HG03097 (cell line): Measurements from ENCODE around the gene TIPRL.
"Not testable (repeated sequence)": the region's sequence is repeated elsewhere in the genome, so short reads cannot be mapped to it uniquely, and the experiment has no call there.

Experiments
- ATAC-seq: cut with Tn5 transposase; IDR thresholded peaks from one replicate; pipeline ENCODE4 v1.9.1; 2021; ENCODE audit not compliant: unreplicated experiment, low FRiP score

Gene TIPRL

DNA sequence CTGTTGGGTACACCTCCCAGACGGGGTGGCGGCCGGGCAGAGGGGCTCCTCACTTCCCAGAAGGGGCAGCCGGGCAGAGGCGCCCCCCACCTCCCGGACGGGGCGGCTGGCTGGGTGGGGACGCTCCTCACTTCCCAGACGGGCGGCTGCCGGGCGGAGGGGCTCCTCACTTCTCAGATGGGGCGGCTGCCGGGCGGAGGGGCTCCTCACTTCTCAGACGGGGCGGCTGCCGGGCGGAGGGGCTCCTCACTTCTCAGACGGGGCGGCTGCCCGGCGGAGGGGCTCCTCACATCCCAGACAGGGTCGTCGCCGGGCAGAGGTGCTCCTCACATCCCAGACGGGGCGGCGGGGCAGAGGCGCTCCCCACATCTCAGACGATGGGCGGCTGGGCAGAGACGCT, 28.9 kb downstream of the TIPRL start:
- not testable (repeated sequence) for ATAC-seq

DNA sequence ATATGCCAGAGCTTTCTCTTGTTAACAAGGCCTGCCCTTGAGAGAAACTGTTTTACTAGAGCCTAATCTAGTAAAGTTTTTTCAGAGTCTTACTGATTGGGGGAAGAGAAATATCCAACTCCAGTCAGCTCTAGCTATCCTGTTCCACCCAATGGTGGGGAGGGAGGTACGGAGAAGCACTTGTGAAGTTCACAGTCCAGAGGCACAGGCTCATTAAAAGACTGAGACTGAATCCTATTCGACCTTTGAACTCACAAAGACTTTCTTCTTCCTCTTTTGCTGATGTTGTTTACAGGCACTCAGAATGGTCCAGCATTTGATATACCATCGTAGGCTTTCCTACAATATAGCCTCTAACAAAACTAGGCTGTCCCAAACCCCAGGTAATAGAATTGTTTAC, 31.6 kb downstream of the TIPRL start:
- ATAC-seq = no peak

DNA sequence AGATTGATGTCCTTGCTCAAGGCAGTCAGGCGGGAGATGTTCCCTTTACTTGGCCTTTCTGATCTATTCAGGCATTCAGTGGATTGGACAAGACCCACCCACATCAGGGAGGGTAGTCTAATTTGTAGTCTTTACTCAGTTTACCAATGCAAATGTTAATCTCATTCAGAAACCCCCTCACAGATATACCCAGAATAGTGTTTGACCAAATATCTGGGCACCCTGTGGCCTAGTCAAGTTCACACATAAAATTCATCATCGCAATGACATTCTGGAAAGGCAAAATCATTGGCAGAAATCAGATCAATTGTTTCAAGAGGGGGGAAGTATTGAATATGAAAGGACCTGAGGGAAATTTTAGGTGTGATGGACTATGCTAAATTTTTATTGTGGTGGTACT, 34.6 kb downstream of the TIPRL start:
- no peak for ATAC-seq

DNA sequence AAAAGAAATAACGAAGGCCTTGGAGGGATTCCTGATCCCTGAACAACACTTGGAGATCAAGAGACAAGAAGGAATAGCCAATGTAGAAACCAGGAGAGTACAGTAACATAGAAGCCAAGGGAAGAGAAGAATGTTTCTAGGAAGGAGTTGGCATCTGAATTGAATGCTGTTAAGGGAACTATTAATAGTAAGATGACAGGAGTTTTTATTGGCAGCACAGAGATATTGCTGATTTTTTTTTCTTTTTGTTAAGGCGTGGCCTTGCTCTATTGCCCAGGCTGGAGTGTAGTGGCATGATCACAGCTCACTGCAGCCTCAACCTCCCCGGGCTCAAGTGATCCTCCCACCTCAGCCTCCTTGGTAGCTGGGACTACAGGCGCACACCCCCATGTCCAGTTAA, 37.4 kb downstream of the TIPRL start:
- no peak for ATAC-seq

DNA sequence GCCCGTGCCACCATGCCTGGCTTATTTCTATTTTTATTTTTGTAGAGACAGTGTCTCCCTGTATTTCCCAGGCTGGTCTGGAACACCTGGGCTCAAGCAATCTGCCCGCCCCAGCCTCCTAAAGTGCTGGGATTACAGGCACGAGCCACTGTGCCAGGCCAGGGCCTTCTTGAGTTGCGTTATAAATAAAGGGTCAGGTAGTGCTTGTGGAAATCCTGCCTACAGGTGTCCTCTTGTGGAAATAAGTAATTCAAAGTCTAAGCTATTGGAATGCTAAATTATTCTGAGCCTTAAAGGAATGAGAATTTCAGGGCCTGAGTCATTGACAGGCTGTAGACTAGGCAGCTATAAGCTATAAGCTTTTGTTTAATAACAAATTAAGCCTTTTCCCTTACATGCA, 38.9 kb downstream of the TIPRL start:
- ATAC-seq = no peak

DNA sequence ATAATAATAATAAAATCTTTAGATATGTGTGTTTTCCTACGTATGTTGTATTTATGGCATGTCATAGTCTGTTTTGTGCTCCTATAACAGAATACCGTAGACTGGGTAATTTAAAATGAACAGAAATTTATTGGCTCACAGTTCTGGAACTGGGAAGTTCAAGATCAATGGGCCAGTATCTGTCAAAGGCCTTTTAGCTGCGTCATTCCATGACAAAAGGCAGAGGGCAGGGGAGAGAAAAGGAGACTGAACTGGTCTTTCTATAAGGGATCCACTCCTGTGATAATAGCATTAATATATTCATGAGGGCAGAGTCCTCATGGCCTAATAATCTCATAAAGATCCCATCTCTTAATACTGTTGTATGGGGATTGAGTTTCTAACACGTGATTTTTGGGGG, 39.9 kb downstream of the TIPRL start:
- ATAC-seq = no peak

DNA sequence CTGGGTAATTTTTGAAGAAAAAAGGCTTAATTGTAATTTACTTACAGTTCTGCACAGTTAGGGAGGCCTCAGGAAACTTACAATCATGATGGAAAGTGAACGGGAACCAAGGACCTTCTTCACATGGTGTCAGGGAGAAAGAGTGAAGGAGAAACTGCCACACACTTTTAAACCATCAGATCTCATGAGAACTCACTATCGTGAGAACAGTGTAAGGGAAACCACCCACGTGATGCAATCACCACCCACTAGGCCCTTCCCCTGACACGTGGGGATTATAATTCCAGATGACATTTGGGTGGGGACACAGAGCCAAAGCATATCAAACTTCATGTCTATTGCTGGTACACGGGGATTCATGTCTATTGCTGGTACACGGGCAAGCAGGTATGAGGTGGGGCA, 41.7 kb downstream of the TIPRL start:
- ATAC-seq = no peak

DNA sequence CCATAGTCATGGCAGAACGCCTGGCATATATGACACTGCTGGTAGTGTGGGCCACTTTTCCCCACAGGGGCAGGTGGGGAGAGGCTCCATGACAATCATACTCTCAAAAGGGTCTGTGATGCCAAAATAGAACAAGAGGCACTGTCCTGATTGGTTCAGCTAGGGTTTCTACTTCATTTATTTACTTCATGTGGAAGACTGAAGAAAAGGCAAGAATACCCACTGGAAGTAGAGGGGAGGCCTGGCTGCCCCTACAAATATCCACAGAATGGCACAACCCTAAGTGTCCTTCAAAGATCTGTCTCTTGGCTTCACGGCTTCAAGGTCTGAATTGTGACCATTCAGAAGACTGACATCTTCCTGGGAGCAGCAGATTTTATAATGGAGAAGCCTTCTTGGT, 42.5 kb downstream of the TIPRL start:
- no peak for ATAC-seq

DNA sequence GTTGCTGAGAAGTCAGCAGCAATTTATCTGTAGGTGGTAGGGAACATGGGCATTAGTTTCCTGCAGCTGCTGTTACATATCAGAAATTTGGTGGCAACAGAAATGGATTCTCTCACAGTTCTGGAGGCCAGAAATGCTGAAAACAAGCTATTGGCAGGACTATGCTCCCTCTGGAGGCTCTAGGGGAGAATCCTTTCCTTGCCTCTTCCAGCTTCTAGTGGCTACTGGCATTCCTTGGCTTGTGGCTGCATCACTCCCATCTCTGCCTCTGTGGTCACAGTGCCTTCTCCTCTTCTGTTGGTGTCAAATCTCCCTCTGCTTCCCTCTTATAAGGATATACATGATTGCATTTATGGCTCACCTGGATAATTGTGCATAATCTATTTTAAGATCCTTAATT, 44.5 kb downstream of the TIPRL start:
- no peak for ATAC-seq

DNA sequence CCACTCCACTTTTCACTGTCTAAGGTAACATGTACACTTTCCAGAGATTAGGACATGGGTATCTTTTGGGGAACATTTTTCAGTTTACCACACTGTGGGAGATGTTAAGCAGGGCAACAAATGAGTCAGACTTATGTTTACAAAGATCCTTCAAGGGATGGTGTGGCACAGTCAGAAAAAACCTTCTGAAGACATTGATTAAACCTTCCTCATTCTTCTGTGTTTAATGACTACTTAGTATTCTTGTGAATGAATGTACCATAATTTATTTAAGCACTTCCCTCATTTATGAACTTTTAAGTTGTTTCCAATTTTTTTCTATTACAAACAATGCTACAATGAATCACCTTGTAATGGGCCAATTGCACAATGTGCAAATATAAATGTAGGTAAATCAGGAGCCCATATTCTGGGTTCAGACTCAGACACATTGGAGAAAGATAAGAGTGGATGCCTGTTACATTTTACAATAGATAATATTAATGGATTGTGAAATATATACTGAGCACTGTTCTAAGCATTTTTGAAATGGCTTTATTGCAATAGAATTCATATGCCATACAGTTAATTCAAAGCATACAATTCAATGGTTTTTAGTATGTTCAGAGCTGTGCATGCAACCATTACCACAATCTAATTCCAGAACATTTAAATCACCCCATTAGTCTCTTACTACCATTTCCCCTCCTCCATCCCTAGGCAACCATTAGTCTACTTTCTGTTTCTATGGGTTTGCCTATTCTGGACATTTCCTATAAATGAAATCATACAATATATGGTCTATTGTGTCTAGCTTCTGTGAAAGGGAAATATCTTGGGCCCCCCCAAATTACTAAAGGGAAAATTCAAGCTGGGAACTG, 45.1 kb downstream of the TIPRL start:
- ATAC-seq = no peak

DNA sequence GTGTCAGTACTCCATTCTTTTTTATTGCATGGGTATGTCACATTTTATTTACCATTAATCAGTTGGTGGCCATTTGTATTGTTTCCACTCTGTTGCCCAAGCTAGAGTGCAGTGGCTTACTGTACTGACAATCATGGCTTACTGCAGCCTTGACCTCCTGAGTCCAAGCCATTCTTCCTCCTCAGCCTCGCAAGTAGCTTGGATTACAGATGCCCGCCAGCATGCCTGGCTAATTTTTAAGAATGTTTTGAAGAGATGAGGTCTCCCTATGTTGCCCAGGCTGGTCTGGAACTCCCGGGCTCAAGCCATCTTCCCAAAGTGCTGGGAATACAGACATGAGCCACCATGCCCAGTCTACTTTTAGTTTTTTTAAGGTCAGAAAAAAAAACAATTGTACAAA, 46.2 kb downstream of the TIPRL start:
- no peak for ATAC-seq

DNA sequence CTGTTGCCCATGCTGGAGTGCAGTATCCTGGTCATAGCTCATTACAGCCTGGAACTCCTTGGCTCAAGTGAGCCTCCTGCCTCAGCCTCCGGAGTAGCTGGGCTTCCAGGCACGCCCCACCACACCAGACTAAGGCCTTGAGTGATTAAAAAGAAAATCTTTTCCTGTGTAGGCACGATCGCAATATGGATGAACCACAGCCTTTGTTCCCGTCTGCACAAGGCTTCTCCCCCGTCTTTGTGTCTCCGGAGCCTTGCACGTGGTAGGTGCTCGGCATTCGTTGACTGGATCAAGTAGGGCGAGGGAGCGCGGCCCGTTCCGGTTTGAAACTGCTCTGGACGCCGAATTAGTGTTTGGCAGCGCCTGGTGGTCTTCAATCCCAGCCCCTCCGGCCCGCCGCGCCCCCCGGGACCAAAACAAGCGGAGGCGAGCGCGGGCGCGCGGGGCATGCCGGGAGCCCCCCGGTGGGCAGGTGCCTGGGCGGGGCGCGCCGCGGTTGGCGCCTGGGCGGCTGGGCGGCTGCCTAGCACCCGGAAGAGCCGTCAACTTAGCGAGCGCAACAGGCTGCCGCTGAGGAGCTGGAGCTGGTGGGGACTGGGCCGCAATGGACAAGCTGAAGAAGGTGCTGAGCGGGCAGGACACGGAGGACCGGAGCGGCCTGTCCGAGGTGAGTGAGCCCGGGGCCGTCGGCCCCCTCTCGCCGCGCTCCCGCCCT, 46.9 kb downstream of the TIPRL start, which contains the start of gene SFT2D2:
SFT2D2 (plus strand) TSS at position 529 of the 715 bp plus-strand sequence; CDS start at position 605, 76 bp downstream.
- peak; percentile 68 for ATAC-seq

DNA sequence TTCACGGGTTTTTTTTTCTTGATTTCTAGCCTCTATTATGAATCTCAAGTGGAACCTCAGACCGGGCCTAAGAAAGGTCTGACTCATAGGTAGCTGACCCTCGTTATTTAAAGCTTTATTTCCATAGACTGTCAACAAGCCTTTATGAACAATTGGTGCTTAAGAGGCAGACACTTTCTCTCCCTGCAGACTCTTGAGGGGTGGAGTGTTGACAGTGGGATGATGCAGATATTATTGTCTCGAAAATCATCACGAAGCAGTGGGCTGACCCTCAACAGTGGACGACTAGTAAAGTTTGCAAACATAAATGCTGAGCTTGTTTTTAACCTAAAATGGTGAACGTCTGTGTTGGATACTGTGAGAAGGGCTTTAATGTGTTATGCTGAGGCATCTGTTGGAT, 48.9 kb downstream of the TIPRL start:
- no peak for ATAC-seq

DNA sequence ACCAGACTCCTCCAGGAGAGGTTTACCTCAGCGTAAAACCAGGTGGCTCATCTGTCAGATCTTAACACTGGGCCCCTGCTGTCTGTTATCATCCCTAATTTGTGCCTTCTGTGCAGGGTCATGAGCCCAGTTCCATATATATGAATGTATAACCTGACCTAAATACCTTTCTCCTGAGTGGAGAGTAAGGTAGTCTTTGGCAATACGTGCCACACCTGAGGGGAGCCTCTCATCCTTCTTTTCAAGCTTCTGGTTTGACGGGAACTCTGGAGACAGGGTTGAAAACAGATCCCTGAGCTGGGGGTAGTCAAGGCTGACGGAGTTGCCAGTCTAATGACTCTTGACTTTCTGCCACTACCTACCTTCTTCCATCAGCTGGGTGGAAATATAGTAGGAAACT, 51.1 kb downstream of the TIPRL start:
- ATAC-seq = no peak

DNA sequence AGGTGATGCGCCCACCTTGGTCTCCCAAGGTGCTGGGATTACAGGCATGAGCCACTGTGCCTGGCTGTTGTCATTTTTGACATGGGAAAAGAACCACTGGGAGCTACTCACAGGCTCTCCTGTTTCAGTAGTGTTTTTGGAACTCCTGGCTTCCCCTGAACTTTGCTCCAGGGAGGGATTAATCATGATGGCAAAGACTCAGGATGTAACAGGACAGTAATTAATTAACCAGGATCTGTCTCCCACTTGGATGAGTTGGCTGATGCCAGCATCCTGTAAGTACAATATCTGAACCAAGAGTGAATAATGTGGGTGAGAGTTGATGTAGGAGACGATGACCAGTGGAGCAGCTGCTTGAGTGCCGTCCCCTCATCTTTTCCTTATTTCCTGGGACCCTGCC, 51.9 kb downstream of the TIPRL start:
- no peak for ATAC-seq

DNA sequence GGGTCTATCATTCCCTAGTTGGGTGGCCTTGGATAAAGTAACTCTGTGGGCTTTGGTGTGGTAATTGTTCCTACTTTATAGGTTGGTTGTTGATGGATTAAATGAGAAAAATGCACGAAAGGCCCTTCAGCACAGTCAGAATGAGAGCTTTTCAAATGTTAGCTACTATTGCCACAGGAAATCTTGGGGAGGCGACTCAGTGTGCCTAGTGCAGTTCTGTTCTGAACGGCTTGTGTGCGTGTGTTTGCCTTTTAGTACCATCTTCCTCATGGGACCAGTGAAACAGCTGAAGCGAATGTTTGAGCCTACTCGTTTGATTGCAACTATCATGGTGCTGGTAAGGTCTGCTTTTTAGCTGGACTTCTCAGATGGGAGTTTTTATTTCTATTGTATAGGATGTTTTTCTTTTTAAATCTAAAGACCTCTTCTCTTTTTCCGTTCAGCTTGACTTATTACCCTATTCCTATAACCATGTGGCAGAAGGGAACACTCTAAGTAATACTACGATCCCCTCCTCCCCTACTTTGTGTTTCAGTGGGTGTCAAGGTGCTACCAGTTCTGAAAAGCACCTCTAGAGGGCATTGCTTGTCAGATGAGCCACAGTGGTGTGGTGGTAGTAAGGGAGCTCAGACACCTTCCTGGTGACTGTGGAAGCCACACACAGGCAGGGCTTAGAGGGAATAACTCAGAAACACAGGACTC, 56.2 kb downstream of the TIPRL start:
- ATAC-seq = no peak

DNA sequence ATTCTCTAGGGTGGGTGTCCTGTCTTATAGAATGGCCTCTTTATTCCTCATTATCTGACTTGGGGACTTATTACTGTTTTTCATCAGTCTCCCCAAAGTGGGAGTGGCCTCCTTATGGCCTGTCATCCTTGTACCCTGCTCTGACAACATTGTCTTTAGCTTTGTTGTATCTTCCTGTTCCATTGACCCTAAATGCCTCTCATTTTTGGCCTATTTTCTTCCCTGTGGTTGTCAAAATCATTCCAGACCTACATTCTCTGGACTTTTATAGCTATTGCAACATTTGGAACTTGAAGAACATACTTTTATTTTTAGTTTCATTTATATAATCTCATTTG, 56.8 kb downstream of the TIPRL start:
- no peak for ATAC-seq

DNA sequence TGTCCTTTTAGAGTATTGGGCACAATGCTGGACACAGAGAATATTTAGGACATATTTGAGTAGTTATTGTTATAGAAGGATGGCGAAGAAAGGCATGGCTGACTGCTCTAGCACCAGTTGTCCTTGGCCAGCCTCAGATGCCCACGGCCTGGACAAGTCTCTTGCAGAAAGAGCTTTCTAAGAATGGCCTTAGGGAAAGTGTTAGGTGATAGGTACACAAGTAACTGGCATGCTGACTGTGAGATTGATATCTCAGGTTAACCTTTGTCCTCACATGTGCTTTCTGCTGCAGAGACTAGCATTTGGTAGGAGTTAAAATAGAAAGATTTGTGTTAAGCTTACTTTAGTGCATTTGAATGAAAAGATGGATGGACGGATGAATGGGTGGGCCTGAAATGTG, 57.2 kb downstream of the TIPRL start:
- ATAC-seq = no peak

DNA sequence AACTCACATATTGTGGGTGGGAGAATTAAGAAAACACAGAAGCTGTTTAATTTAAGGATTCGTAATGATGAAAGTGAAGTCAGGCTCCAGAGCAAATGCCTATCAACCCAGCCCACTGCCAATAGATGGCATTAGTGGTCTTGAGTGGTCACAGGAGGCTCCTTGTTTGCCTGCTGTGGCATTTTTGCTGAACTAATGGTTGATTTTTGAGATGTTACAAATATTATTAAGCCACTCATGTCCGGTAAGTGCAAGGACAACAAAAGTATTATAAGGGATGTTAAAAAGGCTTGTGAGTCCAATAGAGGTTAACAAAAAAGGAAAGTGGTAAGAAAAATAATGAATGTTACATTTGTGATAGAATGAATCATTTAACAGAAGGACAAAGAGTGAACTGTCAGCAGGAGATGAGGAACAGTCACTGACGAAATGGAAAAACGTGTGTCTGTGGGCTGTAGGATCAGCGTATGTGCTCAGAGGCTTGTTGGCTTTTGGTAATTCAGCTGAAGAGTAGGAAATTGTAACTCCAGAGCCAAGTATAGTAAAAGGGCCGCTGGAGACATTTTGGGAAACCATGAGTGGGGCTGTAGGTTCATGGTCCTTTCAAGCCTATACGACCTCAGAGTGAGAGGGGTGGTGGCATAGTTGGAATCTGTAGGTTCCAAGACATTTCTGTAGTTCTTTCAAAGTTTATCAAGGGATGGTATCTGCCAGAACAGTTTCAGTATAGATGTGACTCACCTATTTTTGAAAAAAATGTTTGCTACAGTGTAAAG, 58.3 kb downstream of the TIPRL start:
- no peak for ATAC-seq

DNA sequence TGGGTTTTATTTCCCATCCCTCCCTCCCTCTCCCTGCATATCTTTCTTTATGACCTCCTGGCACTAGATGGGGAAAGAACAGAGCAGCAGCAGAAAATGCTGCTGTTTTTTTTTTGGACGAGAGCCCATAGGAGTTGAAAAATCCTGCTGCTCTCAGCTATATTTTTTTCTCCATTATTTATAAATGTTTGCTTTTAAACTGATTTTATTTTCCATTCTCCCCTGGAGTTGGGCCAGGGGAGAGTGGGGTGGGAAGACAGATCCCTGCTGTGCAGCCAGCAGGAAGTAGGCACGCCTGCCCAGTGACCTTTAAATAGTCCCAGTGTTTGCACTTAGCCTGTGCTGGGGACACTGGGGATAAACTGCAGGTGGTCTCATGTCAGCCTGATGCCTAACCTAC, 64.4 kb downstream of the TIPRL start:
- ATAC-seq = no peak
